Brain microvascular endothelial cell (primary cell): ENCODE measurements around the gene KIF5C.

Source experiments
- DNase-seq: peaks from one replicate; pipeline ENCODE4 v3.0.0-alpha.2; 2020
- H3K27ac ChIP-seq: fragments of 250-450 bp; sonication (Bioruptor Pico); 2 replicates; pipeline ENCODE4 v1.5.1; 2020; ENCODE audit warnings: mild to moderate bottlenecking, moderate library complexity
- H3K27me3 ChIP-seq: fragments of 250-450 bp; sonication (Bioruptor Pico); replicated peaks from 2 replicates; pipeline ENCODE4 v1.5.1; 2020; ENCODE audit warnings: mild to moderate bottlenecking
- H3K36me3 ChIP-seq: fragments of 250-450 bp; sonication (Bioruptor Pico); replicated peaks from 2 replicates; pipeline ENCODE4 v1.5.1; 2020; ENCODE audit warnings: mild to moderate bottlenecking
- H3K4me3 ChIP-seq: 2 replicates; pipeline ENCODE4 v1.5.1; 2011; ENCODE audit warnings: low read depth, mild to moderate bottlenecking, control low read depth, low read length, moderate library complexity
- in situ Hi-C: cut with HindIII; loops from 2 replicates; pipeline ENCODE4 v1.10.0; 2017; ENCODE audit warnings: low sequenced_read_pairs, low pct_ligation_motif_present
- TF ChIP-seq, protein P1 (sequence below): IDR thresholded peaks from 2 replicates; pipeline ENCODE4 v1.5.1; 2011; ENCODE audit warnings: low read depth, mild to moderate bottlenecking, moderate library complexity, low read length, control low read depth, inconsistent platforms; ENCODE audit errors: missing control alignments

KIF5C gene

DNA sequence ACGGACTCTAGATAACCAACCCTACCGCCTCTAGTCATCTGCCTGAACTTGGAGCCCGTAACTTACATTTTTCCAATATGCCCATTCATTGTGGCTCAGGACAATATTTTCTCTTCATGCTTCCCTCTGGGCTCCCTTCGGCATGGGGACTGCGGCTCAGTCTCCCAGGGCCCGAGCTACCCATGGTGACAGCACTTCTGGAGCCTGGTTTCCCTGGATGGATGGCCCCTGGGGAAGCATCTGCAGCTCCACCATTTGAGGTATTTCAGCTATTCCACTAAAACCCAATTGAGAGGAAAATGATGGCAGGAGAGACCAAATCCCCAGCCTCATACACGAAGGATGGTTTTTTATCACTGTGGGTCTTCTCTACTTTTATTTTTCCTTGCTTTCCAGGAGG, 74.3 kb downstream of the KIF5C start:
- H3K27ac ChIP-seq: no peak overlapping the region
- in situ Hi-C loops: no loop called here
- H3K4me3 ChIP-seq: no peak overlapping the region
- H3K27me3 ChIP-seq: no peaks in the 10 kb centered on the region
- no peaks in the 10 kb centered on the region for H3K36me3 ChIP-seq
- no peak for DNase-seq
- TF ChIP-seq, protein P1, sequence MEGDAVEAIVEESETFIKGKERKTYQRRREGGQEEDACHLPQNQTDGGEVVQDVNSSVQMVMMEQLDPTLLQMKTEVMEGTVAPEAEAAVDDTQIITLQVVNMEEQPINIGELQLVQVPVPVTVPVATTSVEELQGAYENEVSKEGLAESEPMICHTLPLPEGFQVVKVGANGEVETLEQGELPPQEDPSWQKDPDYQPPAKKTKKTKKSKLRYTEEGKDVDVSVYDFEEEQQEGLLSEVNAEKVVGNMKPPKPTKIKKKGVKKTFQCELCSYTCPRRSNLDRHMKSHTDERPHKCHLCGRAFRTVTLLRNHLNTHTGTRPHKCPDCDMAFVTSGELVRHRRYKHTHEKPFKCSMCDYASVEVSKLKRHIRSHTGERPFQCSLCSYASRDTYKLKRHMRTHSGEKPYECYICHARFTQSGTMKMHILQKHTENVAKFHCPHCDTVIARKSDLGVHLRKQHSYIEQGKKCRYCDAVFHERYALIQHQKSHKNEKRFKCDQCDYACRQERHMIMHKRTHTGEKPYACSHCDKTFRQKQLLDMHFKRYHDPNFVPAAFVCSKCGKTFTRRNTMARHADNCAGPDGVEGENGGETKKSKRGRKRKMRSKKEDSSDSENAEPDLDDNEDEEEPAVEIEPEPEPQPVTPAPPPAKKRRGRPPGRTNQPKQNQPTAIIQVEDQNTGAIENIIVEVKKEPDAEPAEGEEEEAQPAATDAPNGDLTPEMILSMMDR: no peak

DNA sequence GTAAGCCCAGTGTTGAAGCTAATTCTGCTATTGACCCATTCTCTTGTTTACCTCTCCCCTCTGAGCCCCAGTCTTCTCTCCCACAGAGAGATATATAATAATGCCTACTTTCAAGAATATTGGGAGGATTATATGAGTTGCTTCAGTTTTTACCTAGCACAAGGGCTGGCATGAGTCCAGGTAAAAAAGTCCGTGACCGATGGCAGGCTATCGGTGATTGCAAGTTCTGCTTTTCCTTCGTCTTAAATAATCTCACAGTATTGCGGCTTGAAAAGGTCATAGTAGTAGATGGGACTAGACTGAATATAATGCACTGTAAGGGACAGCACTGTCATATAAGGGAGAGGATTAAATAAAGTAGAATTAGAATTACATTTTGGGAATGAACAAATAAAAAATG, 77.6 kb downstream of the KIF5C start:
- in situ Hi-C loops: no loop called here
- Histone ChIP-seq H3K27ac (no peak overlapping the region), H3K27me3 (no peaks in the 10 kb centered on the region), H3K4me3 (no peak overlapping the region), H3K36me3 (no peaks in the 10 kb centered on the region)
- TF ChIP-seq, protein P1: no peak
- DNase-seq: no peak

DNA sequence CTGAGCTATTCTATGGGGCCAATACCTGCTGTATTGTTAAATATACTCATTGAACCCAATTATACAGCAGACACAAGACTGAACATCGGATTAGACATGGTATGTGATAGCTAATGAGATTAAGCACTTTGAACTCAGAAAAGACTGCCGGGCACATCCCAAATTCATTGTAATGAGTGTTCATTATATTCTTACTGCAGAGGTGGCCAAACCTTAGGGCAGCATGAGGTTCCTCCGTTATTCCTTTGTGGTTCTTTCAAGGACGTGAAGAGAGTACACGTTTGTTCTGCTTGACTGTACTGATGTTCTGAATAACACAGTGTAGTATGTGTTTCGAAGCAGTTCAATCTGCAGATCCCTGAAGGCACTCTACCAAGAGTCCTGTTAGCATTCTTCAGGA, 78.4 kb downstream of the KIF5C start:
- Histone ChIP-seq H3K36me3 (no peaks in the 10 kb centered on the region), H3K27ac (no peak overlapping the region), H3K4me3 (no peak overlapping the region), H3K27me3 (no peaks in the 10 kb centered on the region)
- in situ Hi-C loops: no loop called here
- DNase-seq: no peak
- TF ChIP-seq, protein P1: no peak

DNA sequence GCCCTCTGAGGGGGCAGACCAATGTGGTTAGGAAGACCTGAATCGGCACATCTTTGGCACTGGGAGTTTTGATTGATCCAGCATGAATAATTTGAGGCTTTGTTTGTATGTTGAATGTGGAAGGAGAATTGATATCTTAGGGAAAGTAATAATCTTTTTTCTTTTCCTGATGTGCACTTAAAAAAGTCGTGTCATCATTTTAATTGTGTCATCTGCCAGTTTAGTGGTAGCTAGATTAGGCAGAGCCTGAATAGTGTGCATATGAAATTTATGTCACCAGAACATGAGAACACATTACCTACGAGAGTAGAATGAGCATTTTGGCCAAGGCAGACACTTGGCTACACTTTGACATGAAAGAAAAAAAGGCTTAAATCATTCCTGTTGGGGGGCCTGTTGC, 79.5 kb downstream of the KIF5C start:
- Histone ChIP-seq H3K27ac (no peak overlapping the region), H3K36me3 (no peaks in the 10 kb centered on the region), H3K4me3 (no peak overlapping the region), H3K27me3 (no peaks in the 10 kb centered on the region)
- TF ChIP-seq, protein P1: no peak
- DNase-seq: no peak
- in situ Hi-C loops: no loop called here

DNA sequence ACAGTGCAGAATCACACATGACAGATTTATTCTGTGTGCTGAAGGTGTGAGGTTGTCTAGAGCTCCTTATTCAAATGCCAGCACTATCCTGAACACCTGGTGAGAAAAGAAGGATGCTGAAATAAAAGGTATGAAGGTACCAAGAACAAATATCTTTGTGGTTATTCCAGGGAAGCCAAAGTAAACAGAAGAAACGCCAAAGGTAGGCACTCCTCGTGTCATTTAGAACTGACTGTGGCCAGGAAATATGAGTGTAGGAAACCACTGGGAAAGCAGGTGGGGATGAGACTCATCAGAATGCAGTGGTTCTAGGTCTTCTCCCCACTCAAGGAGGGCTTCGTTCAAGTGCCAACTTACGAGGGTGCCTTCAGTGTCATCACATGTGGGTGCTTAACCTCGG, 80.8 kb downstream of the KIF5C start:
- in situ Hi-C loops: no loop called here
- no peak for DNase-seq
- Histone ChIP-seq H3K36me3 (no peaks in the 10 kb centered on the region), H3K27me3 (no peaks in the 10 kb centered on the region), H3K4me3 (no peak overlapping the region), H3K27ac (no peak overlapping the region)
- TF ChIP-seq, protein P1: no peak

DNA sequence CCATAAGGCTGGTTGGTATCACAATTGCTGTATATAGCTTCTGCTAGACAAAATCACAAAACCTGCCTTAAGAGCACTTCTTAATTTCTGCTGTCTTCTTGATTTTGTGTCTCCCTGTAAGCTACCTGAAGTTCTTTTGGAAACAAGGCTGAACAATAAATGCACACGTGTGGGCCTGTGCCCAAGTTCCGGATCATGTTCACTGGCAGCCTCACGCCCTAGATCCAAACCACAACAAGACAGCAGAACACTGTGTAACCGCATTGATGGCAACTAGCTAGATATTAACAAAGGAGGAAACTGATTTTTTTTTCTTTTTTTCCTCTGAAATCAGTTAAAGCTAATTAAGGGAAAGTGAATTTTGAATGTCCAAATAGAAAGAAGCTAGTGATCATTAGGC, 82.0 kb downstream of the KIF5C start:
- H3K36me3 ChIP-seq: no peaks in the 10 kb centered on the region
- no peaks in the 10 kb centered on the region for H3K27me3 ChIP-seq
- DNase-seq: no peak
- no peak overlapping the region for H3K4me3 ChIP-seq
- no peak overlapping the region for H3K27ac ChIP-seq
- in situ Hi-C loops: no loop called here
- TF ChIP-seq, protein P1: no peak
